Testis (tissue), 3 donors: ENCODE data around the gene AP2A2. TPM values are rescaled to one million over a fixed set of nuclear protein-coding genes. Genes with fewer than 3 reads are reported as not detected.

Experiments
- DNase-seq: peaks from one replicate; pipeline ENCODE4 v3.0.0-alpha.2; 2019
- H3K27ac ChIP-seq, 2 donors: fragments of 200-600 bp; sonication (generic); one replicate each; pipeline ENCODE4 v1.5.1; 2019
- H3K27me3 ChIP-seq: fragments of 200-600 bp; sonication (generic); one replicate; pipeline ENCODE4 v1.5.1; 2019
- H3K36me3 ChIP-seq: fragments of 200-600 bp; sonication (generic); one replicate; pipeline ENCODE4 v1.5.1; 2017; ENCODE audit warnings: low read depth; ENCODE audit errors: missing control alignments
- H3K4me1 ChIP-seq: fragments of 200-600 bp; sonication (generic); one replicate; pipeline ENCODE4 v1.5.1; 2019
- H3K4me3 ChIP-seq, 2 donors: fragments of 200-600 bp; sonication (generic); one replicate each; pipeline ENCODE4 v1.5.1; 2017 to 2019
- H3K9me3 ChIP-seq: fragments of 200-600 bp; sonication (generic); one replicate; pipeline ENCODE4 v1.5.1; 2017
- POLR2A ChIP-seq: fragments of 450-650 bp; IDR thresholded peaks from one replicate; pipeline ENCODE4 v1.6.1; 2017; ENCODE audit warnings: antibody characterized with exemption, mild to moderate bottlenecking, moderate library complexity
- WGBS, 2 donors: methylation state at CpG; one replicate each; pipeline ENCODE4 v1.1.5; 2018; 5-methylcytosine and 5-hydroxymethylcytosine counted together
- intact Hi-C: fragments of 100-400 bp; cut with DNase I; formaldehyde crosslinking; loops from one replicate; pipeline ENCODE4 v1.15.1; 2023; ENCODE audit warnings: low total_unique reads
- polyA plus RNA-seq: library from polyadenylated mRNA; stranded (reverse); fragments of 350-450 nt; fragmentation: Illumina TruSeq; extraction: RNeasy Lipid Tissue Mini Kit (QIAGEN cat#74804); gene quantifications from one replicate; pipeline ENCODE4 v1.2.3, GENCODE V29; 2014; ENCODE audit warnings: low read depth, low replicate concordance; ENCODE audit not compliant: insufficient read depth
- total RNA-seq, 2 donors: library from RNA; depleted of rRNA; stranded (reverse); fragments of >200 nt; gene quantifications; one replicate each; pipeline ENCODE4 v1.2.3, GENCODE V29; 2016
- TF ChIP-seq, protein P1 (sequence below), 3 experiments: fragments of 450-650 bp in 2 of 3; fragments of 200-600 bp in 1 of 3; sonication (generic) in 1 of 3; IDR thresholded peaks; one replicate each; pipeline ENCODE4 v1.5.1; 2016 to 2019; ENCODE audit warnings: antibody characterized with exemption in 3 of 3, mild to moderate bottlenecking in 2 of 3, moderate library complexity in 1 of 3

Gene AP2A2
- total and polyA plus RNA-seq, 3 donors from 2014 or later = 82.0 to 106 (median 95.0) TPM

DNA sequence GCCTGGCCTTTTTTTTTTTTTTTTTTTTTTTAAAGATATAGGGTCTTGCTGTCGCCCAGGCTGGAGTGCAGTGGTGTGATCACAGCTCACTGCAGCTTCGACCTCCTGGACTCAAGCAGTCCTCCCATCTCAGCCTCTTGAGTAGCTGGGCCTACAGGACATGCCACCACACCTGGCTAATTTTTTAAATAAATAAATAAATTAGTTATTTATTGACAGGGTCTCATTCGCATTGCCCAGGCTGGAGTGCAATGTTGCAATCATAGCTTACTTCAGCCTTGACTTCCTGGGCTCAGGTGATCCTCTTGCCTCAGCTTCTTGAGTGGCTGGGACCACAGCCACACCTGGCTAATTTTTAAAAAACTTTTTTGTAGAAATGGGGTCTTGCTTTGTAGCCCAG lies 10.5 kb downstream of the AP2A2 start:
- TF ChIP-seq, protein P1, sequence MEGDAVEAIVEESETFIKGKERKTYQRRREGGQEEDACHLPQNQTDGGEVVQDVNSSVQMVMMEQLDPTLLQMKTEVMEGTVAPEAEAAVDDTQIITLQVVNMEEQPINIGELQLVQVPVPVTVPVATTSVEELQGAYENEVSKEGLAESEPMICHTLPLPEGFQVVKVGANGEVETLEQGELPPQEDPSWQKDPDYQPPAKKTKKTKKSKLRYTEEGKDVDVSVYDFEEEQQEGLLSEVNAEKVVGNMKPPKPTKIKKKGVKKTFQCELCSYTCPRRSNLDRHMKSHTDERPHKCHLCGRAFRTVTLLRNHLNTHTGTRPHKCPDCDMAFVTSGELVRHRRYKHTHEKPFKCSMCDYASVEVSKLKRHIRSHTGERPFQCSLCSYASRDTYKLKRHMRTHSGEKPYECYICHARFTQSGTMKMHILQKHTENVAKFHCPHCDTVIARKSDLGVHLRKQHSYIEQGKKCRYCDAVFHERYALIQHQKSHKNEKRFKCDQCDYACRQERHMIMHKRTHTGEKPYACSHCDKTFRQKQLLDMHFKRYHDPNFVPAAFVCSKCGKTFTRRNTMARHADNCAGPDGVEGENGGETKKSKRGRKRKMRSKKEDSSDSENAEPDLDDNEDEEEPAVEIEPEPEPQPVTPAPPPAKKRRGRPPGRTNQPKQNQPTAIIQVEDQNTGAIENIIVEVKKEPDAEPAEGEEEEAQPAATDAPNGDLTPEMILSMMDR (IDR thresholded peaks at IDR 0.05) = no peak
- TF ChIP-seq POLR2A = no peak
- Histone ChIP-seq H3K27me3 (no peaks in the 10 kb centered on the region), H3K36me3 (no peaks in the 10 kb centered on the region), H3K4me1 (peaks cover 23% of the 10 kb centered on the region), H3K9me3 (no peaks in the 10 kb centered on the region), H3K4me3 (no peak overlapping the region), H3K27ac (no peak overlapping the region)
- intact Hi-C loops = no loop called here
- no peak for DNase-seq
- WGBS, 2 donors = 98 to 100% methylated on average over 3 of the region's 3 CpGs

DNA sequence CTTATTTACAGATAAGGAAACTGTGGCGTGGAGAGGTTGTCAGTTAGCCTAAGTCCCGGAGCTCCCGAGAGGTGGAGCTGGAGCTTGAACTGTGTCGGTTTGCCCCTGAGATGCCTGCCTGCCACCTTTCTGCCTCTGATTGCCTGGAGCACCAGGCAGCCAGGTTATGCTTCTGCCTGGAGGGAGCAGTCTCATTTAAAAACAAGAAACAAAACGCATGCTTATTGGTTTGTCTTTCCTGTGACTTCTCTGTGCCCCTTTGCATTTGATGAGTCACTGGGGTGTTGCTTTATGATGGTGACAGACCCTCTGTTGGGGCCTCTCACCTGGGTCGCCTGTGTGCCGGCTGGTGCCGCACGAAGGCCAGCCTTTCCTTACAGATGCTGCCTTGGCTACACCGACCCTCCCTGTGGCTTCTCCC lies 12.2 kb downstream of the AP2A2 start:
- WGBS, 2 donors = 80 to 86% methylated on average over 10 of the region's 10 CpGs

DNA sequence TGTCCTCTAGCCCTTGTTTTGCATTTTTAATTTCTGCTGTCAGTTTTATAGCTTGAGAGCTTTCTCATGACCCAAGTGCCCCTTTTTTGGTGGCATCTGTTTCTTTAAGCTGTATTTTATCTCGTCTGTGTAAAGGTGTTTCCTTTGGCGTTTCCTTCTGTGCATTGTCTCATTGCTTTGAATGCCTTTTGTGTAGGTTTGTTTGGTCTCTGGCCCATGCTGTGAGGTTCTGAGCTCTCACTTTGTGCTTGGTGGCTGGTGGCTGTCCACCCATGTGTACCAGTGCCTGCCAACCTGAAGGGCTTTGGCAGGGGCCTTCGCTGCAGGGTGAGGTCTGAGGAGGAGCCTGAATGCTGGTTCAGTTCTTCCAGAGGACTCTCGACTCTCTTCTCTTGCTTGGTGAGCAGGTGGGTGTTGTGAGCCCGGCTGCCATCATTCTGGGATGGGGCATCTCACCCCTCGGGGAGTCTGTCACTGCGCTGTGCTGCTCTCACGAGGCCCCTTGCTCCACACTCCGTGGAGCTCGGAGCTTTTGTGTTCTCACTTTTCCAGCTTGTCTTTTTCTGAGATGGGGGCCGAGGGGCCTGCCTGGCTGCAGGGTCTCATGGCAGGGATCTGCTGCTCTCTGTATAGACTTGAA lies 14.9 kb downstream of the AP2A2 start:
- 87 to 91% methylated on average over 9 to 11 of the region's 11 CpGs for WGBS, 2 donors
- Histone ChIP-seq H3K9me3 (no peaks in the 10 kb centered on the region), H3K36me3 (no peaks in the 10 kb centered on the region), H3K27ac (no peak overlapping the region), H3K4me1 (peaks cover 6% of the 10 kb centered on the region), H3K4me3 (no peak overlapping the region), H3K27me3 (no peaks in the 10 kb centered on the region)
- TF ChIP-seq, protein P1 (IDR thresholded peaks at IDR 0.05) = no peak
- TF ChIP-seq POLR2A = no peak
- DNase-seq = no peak
- intact Hi-C loops = no loop called here

More for the DNA sequence above, 12.2 kb downstream of the AP2A2 start:
- TF ChIP-seq, protein P1 (IDR thresholded peaks at IDR 0.05) = no peak
- no peak for TF ChIP-seq POLR2A
- intact Hi-C loops = no loop called here
- no peak for DNase-seq
- Histone ChIP-seq H3K27ac (no peak overlapping the region), H3K4me1 (peaks cover 14% of the 10 kb centered on the region), H3K9me3 (no peaks in the 10 kb centered on the region), H3K27me3 (no peaks in the 10 kb centered on the region), H3K36me3 (no peaks in the 10 kb centered on the region), H3K4me3 (no peak overlapping the region)

DNA sequence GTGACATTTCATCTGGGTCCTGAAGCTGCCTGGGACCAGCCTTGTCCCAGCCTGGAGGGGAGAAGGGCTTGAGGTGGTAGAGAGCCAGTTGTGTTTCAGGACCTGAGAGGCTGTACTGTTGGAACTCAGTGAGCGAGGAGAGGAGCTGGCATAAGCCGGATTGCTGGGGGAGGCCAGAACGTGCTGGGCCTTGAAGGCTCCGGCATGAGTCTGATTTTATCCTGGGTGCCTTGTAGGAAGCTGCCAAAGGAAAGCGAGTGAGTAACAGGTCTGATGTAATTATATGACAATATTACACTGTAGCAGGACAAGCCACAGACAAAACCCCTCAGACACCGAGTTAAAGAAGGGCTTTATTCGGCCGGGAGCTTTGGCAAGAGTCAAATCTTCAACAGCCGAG lies 17.2 kb downstream of the AP2A2 start:
- no peaks in the 10 kb centered on the region for H3K27me3 ChIP-seq
- no peaks in the 10 kb centered on the region for H3K36me3 ChIP-seq
- H3K27ac ChIP-seq = no peak overlapping the region
- peak; percentile 60 for DNase-seq
- WGBS, 2 donors = 49 to 69% methylated on average over 9 of the region's 9 CpGs
- H3K4me3 ChIP-seq = no peak overlapping the region
- no peaks in the 10 kb centered on the region for H3K9me3 ChIP-seq
- intact Hi-C loops = no loop called here
- peaks cover 6% of the 10 kb centered on the region for H3K4me1 ChIP-seq
- no peak for TF ChIP-seq POLR2A
- TF ChIP-seq, protein P1 (IDR thresholded peaks at IDR 0.05) = no peak
